Stimulated activated CD8-positive, alpha-beta memory T cell treated with anti-CD3 and anti-CD28 coated beads, Interleukin-4, amount 100 ng/mL, for 4 hours (primary cell): Measurements from ENCODE around the gene ZNF587.
"Not testable (repeated sequence)": the region's sequence is repeated elsewhere in the genome, so short reads cannot be mapped to it uniquely, and the experiment has no call there.

Source experiments
- DNase-seq, 2 donors: peaks; one replicate each; pipeline ENCODE4 v3.0.0-alpha.2; 2020; ENCODE audit warnings: low read depth in 2 of 2, low spot score in 1 of 2

Gene ZNF587

DNA sequence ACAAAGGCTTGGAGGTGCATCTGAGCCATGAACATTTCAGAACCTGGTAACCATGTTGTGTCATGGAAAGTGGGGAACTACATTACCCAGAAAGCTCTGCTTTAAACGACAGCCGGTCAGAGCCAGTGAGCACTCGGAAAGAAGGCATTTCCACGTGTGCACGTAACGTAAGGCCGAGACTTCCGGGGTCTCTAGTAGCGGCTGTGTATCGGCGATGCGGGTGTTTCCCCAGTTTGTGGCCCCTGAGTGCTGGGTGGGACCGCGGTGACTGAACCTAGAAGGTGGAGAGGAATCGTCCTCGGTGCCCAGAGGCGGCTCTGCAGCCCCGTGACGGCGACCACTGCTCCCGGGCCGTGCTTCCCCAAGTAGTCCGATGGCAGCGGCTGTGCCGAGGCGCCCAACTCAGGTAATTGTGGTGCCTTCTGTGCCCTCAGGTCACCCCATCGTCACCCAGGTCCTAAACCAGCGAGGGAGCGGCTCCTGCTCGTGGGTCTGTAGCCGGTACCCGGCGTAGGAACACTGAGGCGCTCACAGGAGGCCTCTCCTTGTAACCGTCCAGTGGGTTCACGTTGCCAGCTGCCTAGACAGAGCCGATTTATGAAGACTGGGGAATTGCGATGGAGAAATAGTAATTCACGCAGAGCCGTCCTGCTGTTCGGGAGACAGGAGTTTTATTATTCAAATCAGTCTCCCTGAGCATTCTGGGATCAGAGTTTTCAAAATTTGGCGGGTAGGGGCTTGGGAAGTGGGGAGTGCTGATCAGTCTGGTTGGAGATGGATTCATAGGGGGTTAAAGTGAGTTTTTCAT lies at the start of gene ZNF587:
Gene ZNF587, plus strand, starts transcription at position 194 of the 808 bp plus-strand sequence. Its CDS starts 180 bp downstream, at position 374.
- peak; percentile 65 to 70 for DNase-seq

DNA sequence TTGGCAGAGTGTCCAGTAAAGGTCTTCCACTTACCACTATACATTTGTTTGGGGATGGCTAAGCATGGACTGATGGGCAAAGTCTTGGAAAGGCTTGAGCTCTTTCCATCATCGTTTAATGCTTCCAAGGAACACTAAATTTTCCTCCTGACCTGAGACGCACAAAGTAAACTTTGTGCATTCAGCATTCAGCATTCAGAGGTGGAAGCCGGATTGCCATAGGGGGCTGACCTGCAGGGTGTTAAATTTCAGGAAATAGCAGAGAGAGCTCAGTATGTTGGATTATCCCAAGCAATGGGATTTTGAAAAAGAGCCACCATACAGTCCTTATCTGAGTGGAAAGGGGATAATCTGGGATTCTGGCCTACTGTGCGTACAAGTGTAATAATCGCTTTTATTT lies 49.0 kb upstream of the ZNF587 start:
- DNase-seq, result no peak

DNA sequence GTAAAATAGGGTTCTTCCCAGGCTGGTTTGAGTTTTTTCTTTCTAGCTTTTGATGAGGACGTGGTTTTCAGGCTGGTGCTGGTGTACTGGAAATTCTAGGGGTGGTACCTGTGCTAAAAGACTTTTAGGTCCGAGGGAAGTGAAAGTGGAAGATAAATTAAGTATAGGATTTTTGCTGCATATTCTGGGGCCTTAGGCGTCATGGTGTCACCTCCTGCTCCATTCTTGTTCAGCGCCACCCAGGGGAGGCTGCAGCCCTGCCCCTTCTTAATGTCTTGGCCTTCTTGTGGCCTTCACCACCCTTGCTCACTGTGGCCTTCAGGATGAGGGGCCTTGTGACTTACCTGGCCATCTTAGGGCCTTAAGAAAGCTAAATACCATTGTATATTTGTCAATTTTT lies 47.4 kb upstream of the ZNF587 start:
- no peak for DNase-seq

DNA sequence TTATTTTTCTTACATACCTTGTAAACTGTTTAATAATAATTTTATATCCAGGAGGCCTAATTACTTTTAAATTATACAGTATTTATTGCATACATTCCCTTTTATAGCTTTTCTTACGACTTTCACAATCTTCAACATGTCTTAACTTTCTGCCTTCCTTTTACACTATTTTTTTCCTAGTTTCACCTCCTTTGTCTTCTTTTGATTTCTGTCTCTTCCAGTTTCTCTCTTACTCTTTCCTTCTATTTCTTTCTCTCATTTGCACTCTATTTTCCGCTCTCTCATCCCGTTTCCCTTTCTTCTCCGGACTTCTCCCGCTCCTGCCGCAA lies 46.4 kb upstream of the ZNF587 start:
- DNase-seq, result no peak

DNA sequence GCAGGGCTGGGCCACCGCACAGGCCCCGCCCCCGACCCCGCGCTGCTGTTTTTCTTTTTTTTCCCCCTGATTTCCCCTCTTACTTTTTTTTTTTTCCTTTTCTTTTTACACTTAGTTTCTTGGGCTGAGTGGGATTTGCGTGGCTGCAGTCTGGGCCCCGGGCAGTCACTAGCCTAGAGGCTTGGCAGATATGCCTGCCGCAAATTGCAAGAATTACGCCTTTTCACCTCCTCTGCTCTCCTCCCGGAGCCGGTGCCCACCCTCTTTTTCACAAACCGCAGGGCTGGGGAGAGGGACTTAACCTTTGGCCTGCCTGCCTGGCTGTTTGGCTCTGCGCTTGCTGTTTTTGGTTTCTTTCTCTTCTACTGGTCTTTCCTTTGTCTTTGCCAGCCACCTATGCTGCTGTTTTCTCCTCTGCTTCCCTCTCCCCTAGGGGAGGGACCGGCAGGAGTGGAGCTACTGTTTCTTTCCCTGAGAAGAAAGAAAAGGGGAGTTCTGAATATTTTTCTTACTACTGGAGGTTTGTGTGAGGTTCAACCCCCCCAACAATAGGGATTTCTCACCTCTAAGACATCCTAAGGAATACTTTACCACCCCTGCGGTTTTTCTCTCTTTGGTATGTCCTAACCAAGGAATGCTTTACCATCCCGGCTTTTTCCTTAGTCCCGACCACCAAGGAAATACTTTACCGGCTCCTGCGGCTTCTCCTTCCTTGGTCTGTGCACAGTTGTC lies 45.9 kb upstream of the ZNF587 start:
- DNase-seq, result no peak

DNA sequence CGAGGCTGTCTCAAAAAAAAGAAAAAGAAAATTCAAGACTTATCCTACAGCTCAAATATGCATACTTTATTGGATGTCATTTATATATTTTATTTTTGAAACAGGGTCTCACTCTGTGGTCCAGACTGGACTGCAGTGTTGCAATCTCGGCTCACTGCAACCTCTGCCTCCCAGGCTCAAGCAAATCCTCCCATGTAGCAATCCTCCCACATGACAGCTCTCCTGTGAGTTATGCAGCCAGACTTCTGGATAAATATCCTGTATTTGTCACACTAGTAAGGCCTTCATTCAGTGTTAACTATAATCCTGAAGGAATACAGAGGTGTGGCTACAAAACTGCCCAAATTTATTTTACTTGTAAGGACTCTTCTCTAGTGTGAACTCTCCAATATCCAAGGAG lies 42.1 kb upstream of the ZNF587 start:
- no peak for DNase-seq

DNA sequence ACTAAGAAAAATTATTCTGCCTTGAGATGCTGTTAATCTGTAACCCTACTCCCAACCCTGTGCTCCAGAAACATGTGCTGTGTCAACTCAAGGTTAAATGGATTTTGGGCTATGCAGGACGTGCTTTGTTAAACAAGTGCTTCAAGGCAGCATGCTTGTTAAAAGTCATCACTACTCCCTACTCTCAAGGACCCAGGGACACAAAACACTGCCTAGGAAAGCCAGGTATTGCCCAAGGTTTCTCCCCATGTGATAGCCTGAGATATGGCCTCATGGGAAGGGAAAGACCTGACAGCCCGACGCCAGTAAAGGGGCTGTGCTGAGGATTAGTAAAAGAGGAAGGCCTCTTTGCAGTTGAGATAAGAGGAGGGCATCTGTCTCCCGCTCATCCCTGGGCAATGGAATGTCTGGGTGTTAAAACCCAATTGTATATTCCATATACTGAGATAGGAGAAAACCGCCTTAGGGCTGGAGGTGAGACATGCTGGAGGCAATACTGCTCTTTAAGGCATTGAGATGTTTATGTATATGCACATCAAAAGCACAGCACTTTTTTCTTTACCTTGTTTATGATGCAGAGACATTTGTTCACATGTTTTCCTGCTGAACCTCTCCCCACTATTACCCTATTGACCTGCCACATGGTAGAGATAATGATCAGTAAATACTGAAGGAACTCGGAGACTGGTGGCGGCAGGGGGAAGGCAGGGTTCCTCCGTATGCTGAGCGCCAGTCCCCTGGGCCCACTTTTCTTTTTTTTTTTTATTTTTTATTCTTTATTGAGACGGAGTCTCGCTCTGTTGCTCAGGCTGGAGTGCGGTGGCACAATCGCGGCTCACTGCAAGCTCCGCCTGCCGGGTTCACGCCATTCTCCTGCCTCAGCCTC lies 39.0 kb upstream of the ZNF587 start:
- not testable (repeated sequence) for DNase-seq

DNA sequence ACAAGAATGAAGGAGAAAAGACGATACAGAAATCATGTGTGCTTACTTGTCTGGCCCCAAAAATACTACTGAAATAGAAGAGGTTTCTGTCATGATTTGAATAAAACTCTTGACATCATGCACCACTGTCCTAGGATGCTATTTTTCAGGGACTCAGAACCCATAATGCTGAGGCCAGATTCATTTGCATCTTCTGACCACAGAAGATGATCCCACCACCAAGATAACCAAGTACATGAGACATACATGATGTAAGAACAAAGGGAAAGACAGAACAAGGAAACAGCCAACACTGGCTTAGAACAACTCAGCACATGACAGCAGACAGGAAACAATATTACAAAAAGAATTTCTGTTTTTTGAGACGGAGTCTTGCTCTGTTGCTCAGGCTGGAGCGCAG lies 37.4 kb upstream of the ZNF587 start:
- no peak for DNase-seq

DNA sequence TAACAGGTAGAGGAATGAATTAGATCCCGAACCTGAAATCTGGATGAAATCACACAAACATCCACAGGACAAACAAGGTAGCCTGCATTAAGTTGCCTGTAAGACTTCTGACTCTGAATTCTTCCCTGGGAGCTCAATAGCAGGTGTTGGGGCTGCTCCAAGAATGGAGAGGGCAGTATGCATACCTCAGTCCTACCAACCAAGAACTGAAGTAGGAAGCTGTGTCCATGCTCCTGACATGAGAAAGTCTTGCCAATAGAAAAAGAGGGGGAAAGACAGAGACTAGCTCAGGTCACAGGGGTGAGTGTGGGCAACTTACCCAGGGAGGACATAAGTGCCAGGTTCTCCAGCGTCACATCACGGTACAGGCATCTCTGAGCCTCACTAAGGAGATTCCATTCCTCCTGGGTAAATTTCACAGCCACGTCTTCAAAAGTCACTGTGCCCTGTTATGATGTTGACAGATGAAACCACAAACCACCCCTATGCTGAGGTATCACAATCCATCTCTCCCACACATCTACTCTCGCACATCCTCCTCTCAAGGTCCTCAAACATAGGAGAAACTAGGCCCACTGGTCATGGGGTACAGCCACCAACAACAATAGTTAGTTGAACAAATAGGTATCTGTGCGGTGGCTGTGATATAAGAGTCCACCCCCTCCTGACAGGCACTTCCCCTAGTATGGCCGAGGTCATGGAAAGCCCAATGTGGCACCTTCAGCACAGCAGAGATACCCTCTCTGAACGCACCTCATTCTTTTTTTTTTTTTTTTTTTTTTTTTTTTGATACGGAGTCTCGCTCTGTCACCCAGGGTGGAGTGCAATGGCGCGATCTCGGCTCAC lies 36.5 kb upstream of the ZNF587 start:
- not testable (repeated sequence) for DNase-seq

DNA sequence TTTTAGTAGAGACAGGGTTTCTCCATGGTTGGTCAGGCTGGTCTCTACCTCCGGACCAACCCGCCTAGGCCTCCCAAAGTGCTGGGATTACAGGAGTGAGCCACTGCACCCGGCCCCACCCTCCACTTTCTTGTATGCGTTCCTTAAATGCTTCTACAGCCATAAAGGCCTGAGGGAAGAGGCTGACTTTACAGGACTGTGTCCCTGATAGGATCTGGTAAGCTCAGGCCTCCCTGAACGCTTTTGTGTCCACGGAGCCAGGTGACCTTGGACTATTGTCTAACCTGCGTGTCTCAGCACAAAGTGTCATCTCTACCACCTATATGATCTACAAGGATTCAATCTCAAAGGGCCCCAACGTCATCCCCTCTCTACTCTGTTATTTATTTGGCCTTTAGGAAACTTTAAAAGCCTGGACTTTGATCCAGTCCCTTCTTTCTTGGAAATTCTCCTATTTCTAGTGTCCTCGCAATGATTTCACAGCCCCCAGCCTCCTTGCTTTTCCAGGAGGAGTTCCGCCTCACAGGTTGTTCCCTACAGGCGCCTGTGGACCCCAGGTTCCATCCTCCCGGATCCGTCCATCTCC lies 35.6 kb upstream of the ZNF587 start:
- DNase-seq, result no peak

DNA sequence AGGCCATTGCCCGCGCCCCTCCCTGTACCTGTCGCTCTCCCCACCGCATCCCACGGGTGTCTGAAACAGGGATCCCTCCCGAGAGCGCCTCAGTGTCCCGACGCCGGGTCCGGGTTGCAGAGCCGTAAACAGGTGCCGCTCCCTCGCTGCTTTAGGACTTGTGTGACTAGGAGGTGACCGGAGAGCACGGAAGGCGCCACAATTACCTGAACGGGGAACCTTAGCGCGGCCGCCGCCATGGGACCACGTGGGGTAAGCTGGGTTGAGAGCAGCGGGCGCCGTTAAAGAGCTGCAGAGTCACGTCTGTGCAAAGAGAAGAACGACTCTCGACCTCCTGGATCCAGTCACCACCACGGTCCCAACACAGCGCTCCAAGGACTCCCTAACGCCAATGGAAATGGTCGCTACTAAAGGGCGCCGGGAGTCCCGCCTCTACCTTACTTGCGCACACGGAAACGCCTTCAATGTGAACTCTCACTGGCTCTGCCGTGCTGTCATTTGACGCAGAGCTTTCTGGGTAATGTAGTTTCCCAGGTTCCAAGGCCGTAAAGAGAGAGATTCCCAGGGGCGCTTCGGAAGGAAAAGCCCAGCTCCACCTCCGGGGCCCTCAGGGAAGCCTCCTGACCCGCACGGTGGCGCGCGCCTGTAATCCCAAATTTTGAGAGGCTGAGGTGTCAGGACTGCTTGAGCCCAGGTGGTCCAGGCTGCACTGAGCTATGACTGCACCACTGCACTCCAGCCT lies 35.0 kb upstream of the ZNF587 start, which contains the start of gene ZNF552:
Gene ZNF552, minus strand, starts transcription at position 409 of the 742 bp plus-strand sequence. Its CDS starts 170 bp downstream, at position 239.
- DNase-seq, result peak; percentile 51 to 56

DNA sequence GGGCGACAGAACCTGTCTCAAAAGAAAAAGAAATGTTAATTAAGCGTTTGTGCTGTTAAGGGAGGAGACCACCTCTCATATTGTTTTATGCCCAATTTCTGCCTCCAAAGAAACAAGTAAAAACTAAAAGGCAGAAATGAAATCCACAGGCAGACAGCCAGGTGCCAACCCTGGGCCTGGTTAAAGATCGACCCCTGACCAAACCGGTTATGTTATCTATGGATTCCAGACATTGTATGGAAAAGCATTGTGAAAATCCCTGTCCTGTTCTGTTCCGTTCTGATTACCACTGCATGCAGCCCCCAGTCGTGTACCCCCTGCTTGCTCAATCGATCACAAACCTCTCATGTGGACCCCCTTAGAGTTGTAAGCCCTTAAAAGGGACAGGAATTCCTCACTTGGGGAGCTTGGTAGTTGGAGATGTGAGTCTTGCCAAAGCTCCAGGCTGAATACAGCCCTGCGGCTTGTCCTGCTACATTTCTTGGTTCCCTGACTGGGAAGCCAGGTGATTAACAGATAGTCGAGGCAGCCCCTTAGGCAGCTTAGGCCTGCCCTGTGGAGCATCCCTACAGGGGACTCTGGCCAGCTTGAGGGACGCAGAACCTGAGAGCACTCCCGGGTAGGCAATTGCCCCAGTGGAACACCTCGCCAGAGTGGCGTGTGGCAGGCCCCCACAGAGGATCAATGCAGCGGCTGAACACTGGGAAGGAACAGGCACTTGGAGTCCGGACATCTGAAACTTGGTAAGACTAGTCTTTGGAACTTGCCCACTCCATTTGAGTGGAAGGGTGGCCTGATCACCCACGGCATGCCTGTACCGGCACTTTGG lies 34.2 kb upstream of the ZNF587 start:
- DNase-seq, result no peak

DNA sequence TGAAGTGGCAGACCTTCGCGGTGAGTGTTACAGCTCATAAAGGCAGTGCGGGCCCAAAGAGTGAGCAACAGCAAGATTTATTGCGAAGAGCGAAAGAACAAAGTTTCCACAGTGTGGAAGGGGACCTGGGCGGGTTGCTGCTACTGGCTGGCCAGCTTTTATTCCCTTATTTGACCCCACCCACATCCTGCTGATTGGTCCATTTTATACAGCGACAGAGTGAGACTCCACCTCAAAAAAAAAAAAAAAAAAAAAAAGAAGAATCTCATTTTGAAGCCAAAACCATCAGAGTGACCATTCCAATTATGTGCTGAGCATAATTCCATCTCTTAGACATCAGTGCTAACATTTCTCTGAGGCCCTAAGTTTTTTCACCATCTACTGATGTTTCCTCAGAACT lies 33.0 kb upstream of the ZNF587 start:
- DNase-seq, result no peak

DNA sequence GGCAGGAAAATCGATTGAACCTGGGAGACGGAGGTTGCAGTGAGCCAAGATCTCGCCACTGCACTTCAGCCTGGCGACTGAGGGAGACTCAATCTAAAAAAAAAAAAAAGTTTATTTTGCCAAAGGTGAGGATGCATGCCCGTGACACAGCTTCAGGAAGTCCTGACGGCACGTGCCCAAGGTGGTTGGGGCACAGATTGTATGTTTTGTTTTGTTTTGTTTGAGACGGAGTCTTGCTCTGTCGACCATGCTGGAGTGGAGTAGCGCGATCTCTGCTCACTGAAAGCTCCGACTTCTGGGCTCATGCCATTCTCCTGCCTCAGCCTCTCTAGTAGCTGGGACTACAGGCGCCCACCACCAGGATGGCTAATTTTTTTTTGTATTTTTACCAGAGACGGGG lies 31.7 kb upstream of the ZNF587 start:
- DNase-seq, result no peak

DNA sequence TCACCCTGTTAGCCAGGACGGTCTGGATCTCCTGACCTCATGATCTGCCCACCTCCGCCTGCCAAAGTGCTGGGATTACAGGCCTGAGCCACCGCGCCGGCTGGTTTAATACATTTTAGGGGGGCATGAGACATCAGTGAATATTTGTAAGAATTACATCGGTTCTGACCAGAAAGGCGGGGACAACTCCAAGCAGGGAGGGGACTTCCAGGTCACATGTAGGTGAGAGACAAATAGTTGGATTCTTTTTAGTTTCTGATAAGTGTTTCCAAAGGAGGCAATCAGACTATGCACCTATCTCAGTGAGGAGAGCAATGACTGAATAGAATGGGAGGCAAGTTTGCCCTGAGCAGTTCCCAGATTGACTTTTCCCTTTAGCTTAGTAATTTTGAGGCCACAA lies 31.3 kb upstream of the ZNF587 start:
- DNase-seq, result no peak

DNA sequence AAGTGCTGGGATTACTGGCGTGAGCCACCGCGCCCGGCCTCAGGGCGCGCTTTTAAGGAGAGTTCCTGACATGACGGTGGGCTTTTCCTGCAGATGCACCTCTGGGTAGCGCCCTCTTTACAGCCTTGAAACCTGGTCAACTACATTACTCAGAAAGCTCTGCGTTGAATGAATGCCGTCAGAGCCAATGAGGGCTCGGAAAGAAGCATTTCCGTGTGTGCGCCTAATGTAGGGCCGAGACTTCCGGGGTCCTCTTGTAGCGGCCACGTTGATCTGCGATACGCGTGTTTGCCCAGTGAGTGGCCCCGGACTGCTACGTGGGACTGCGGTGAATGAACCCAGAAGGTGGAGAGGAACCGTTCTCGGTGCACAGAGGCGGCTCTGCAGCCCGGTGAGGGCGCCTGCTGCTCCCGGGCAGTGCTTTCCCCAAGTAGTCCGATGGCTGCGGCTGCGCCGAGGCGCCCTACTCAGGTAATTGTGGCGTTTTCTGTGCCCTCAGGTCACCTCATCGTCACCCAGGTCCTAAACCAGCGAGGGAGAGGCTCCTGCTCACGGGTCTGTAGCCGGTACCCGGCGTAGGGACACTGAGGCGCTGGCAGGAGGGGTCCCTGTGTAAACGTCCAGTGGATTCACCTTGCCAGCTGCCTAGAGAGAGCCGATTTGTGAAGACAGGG lies 30.0 kb upstream of the ZNF587 start:
- peak; percentile 53 to 65 for DNase-seq

DNA sequence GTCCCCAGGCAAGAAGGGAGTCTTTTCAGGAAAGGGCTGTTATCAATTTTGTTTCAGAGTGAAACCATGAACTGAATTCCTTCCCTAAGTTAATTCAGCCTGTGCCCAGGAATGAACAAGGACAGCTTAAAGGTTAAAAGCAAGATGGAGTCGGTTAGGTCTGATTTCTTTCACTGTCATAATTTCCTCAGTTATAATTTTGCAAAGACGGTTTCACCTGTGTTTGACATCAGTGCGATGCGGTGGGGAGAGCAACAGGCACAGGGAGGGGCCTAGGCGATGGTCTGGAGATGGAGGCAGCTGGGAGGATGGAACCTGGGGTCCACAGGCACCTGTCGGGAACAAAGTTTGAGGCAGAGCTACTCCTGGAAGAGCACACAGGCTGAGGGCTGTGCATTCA lies 29.1 kb upstream of the ZNF587 start:
- no peak for DNase-seq

DNA sequence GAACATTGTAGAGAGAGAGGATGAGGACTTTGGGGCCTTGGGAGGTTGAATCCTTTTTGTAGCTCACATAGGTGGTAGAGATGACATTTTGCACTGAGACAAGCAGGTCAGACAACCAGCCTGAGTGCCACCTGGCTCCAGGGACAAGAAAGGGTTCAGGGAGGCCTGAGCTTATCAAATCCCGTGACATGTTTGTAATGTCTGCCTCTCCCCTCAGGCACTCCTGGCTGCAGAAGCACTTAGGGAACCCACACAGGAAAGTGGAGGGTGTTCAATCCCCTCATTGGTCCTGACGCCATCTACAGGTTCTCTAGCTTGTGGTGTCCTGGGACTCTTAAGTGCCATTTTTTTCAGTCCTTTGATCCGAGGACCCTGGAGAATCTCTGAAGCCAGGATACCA lies 28.6 kb upstream of the ZNF587 start:
- DNase-seq, result not testable (repeated sequence)
